Measurements from ENCODE around the gene PANK4. TPM values are rescaled to one million over a fixed set of nuclear protein-coding genes. Genes with fewer than 3 reads are reported as not detected.

Gene PANK4
- total RNA-seq, 1 experiment from 2014 or later: 24.4 TPM

GRCh38 chr1:2534687-2535441 lies 8.5 kb upstream of the PANK4 start:
- TF ChIP-seq, protein P1, sequence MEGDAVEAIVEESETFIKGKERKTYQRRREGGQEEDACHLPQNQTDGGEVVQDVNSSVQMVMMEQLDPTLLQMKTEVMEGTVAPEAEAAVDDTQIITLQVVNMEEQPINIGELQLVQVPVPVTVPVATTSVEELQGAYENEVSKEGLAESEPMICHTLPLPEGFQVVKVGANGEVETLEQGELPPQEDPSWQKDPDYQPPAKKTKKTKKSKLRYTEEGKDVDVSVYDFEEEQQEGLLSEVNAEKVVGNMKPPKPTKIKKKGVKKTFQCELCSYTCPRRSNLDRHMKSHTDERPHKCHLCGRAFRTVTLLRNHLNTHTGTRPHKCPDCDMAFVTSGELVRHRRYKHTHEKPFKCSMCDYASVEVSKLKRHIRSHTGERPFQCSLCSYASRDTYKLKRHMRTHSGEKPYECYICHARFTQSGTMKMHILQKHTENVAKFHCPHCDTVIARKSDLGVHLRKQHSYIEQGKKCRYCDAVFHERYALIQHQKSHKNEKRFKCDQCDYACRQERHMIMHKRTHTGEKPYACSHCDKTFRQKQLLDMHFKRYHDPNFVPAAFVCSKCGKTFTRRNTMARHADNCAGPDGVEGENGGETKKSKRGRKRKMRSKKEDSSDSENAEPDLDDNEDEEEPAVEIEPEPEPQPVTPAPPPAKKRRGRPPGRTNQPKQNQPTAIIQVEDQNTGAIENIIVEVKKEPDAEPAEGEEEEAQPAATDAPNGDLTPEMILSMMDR (IDR thresholded peaks at IDR 0.05; ENCODE audit: unreplicated experiment): no peak
- H3K27me3 Mint-ChIP-seq (ENCODE audit: unreplicated experiment): peaks cover 12% of the 10 kb centered on the region
- DNase-seq: peak; percentile 40
- no peak overlapping the region for H3K4me3 Mint-ChIP-seq (ENCODE audit: low read depth, unreplicated experiment)
- H3K36me3 Mint-ChIP-seq (ENCODE audit: insufficient read depth, unreplicated experiment): no peaks in the 10 kb centered on the region
- no peak overlapping the region for H3K27ac Mint-ChIP-seq (ENCODE audit: unreplicated experiment)
- no TSS peak for BruUV-seq (replicated peaks)
- no peaks in the 10 kb centered on the region for H3K9me3 Mint-ChIP-seq (ENCODE audit: low read depth, unreplicated experiment)
- CTCF ChIA-PET: interaction anchor here (1.0 to 1.8 kb wide), 2 partner anchors 9 to 14 kb away, joined by 5 to 8 read pairs; partner anchors contain the start of gene PANK4
- H3K4me1 Mint-ChIP-seq (ENCODE audit: low read depth, unreplicated experiment): peaks cover 8% of the 10 kb centered on the region
- intact Hi-C loops (cut with micrococcal nuclease; ENCODE audit: unreplicated experiment): no loop called here

- H3K36me3 Mint-ChIP-seq (ENCODE audit: insufficient read depth, unreplicated experiment): no peaks in the 10 kb centered on the region
- BruUV-seq (replicated peaks): no TSS peak
- H3K27ac Mint-ChIP-seq (ENCODE audit: unreplicated experiment): no peak overlapping the region
Observed at GRCh38 chr1:2534315-2534686, 7.9 kb upstream of the PANK4 start.

DNA sequence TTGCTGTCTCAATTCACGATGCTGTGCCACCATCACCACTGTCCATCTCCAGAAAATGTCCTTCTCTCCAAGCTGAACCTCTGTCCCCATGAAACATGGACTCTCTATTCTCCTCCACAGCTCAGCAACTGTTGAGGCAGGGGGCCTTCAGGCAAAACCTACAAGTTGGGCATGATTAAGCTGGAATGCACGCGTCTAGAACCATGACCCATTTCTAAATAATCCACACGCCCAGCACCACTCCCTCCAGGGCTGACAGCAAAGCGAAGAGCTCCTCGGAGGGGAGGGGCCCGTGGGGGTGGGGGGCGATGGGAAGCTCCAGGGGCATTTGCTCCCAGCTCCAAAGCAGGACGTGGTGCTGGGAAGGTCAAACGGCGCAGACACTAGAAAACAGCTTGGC lies 7.0 kb upstream of the PANK4 start:
- H3K4me3 Mint-ChIP-seq (ENCODE audit: low read depth, unreplicated experiment): no peak overlapping the region
- H3K36me3 Mint-ChIP-seq (ENCODE audit: insufficient read depth, unreplicated experiment): no peaks in the 10 kb centered on the region
- TF ChIP-seq, protein P1 (IDR thresholded peaks at IDR 0.05; ENCODE audit: unreplicated experiment): no peak
- CTCF ChIA-PET: no interaction called here
- peaks cover 8% of the 10 kb centered on the region for H3K4me1 Mint-ChIP-seq (ENCODE audit: low read depth, unreplicated experiment)
- no TSS peak for BruUV-seq (replicated peaks)
- peaks cover 12% of the 10 kb centered on the region for H3K27me3 Mint-ChIP-seq (ENCODE audit: unreplicated experiment)
- DNase-seq: no peak
- intact Hi-C loops (cut with micrococcal nuclease; ENCODE audit: unreplicated experiment): no loop called here
- no peak overlapping the region for H3K27ac Mint-ChIP-seq (ENCODE audit: unreplicated experiment)
- no peaks in the 10 kb centered on the region for H3K9me3 Mint-ChIP-seq (ENCODE audit: low read depth, unreplicated experiment)

More at GRCh38 chr1:2534315-2534686, 7.9 kb upstream of the PANK4 start:
- Mint-ChIP-seq H3K9me3 (ENCODE audit: low read depth, unreplicated experiment) (no peaks in the 10 kb centered on the region), H3K4me1 (ENCODE audit: low read depth, unreplicated experiment) (peaks cover 8% of the 10 kb centered on the region), H3K4me3 (ENCODE audit: low read depth, unreplicated experiment) (no peak overlapping the region), H3K27me3 (ENCODE audit: unreplicated experiment) (peaks cover 12% of the 10 kb centered on the region)
- DNase-seq: no peak
- CTCF ChIA-PET: interaction anchor here (1.0 kb wide), 1 partner anchor 14 kb away, joined by 5 read pairs; no protein-coding TSS in a partner anchor
- intact Hi-C loops (cut with micrococcal nuclease; ENCODE audit: unreplicated experiment): no loop called here
- TF ChIP-seq, protein P1 (IDR thresholded peaks at IDR 0.05; ENCODE audit: unreplicated experiment): no peak

DNA sequence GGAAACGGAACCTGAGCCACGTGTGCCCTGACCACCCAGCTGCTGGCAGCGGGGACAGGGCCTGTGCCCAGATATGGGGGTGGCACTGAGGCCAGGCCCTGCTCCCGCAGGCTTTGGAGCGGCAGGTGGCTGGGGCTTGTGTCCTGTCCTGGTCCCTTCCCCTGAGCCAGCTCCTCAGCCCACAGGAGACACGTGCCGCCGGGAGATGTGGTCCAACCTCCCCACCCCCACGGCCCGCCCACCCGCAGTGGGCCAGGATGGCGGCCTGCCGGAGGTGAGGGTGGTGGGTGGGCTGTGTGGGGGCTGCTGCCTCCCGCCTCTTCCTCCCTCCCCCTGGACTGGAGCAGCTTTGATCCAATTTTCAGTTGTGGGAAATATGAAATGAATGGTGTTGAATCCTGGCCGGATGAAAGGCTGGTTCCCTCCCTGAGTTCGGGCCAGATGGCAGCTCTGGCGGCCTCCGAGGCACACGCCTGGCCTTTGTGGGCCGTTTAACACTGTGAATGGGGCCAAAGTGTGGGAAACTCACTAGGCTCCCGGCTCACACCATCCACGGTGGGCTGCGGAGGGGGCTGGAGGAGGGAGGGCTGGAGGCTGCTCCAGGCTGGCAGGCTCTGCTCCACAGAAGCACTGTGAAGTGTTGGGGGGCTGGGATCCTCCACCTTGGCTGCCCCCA lies 6.2 kb upstream of the PANK4 start:
- no peaks in the 10 kb centered on the region for H3K36me3 Mint-ChIP-seq (ENCODE audit: insufficient read depth, unreplicated experiment)
- intact Hi-C loops (cut with micrococcal nuclease; ENCODE audit: unreplicated experiment): no loop called here
- DNase-seq: no peak
- BruUV-seq (replicated peaks): no TSS peak
- H3K9me3 Mint-ChIP-seq (ENCODE audit: low read depth, unreplicated experiment): no peaks in the 10 kb centered on the region
- H3K4me1 Mint-ChIP-seq (ENCODE audit: low read depth, unreplicated experiment): peaks cover 8% of the 10 kb centered on the region
- H3K27me3 Mint-ChIP-seq (ENCODE audit: unreplicated experiment): peaks cover 12% of the 10 kb centered on the region
- no peak overlapping the region for H3K4me3 Mint-ChIP-seq (ENCODE audit: low read depth, unreplicated experiment)
- TF ChIP-seq, protein P1 (IDR thresholded peaks at IDR 0.05; ENCODE audit: unreplicated experiment): no peak
- H3K27ac Mint-ChIP-seq (ENCODE audit: unreplicated experiment): no peak overlapping the region
- CTCF ChIA-PET: no interaction called here
